MM.1S (cell line): ENCODE measurements around the gene DCP1B.

Experiments used
- DNase-seq: peaks from one replicate; pipeline ENCODE4 v3.0.0-alpha.2; 2015
- H2AFZ ChIP-seq: fragments of 300-600 bp; sonication (generic); 2 replicates; pipeline ENCODE4 v1.6.0; 2016; ENCODE audit warnings: antibody characterized with exemption, low read length
- H3F3A ChIP-seq: fragments of 300-600 bp; sonication (generic); 2 replicates; pipeline ENCODE4 v1.6.1; 2016; ENCODE audit warnings: mild to moderate bottlenecking, antibody characterized with exemption, low read length, moderate library complexity, mixed read lengths; ENCODE audit not compliant: insufficient read depth
- H3K27ac ChIP-seq: fragments of 300-600 bp; sonication (generic); 2 replicates; pipeline ENCODE4 v1.5.1; 2016; ENCODE audit warnings: mild to moderate bottlenecking, low read length
- H3K27me3 ChIP-seq: fragments of 300-600 bp; sonication (generic); replicated peaks from 2 replicates; pipeline ENCODE4 v1.6.0; 2016; ENCODE audit warnings: low read length; ENCODE audit not compliant: insufficient read depth
- H3K36me3 ChIP-seq: fragments of 300-600 bp; sonication (generic); replicated peaks from 2 replicates; pipeline ENCODE4 v1.6.1; 2016; ENCODE audit warnings: mild to moderate bottlenecking, low read length, mixed read lengths; ENCODE audit not compliant: insufficient read depth
- H3K4me1 ChIP-seq: fragments of 300-600 bp; sonication (generic); 2 replicates; pipeline ENCODE4 v1.6.1; 2016; ENCODE audit warnings: low read length, mixed read lengths
- H3K4me2 ChIP-seq: fragments of 300-600 bp; sonication (generic); 2 replicates; pipeline ENCODE4 v1.6.0; 2016; ENCODE audit warnings: low read depth, low read length
- H3K4me3 ChIP-seq: fragments of 300-600 bp; sonication (generic); 2 replicates; pipeline ENCODE4 v1.5.1; 2016; ENCODE audit warnings: low read length, mixed read lengths
- H3K79me2 ChIP-seq: fragments of 300-600 bp; sonication (generic); 2 replicates; pipeline ENCODE4 v1.6.1; 2016; ENCODE audit warnings: mixed run types, low read length, mixed read lengths
- H3K9ac ChIP-seq: fragments of 300-600 bp; sonication (generic); 2 replicates; pipeline ENCODE4 v1.6.1; 2016; ENCODE audit warnings: low read length, mixed read lengths
- H3K9me2 ChIP-seq: fragments of 300-600 bp; sonication (generic); replicated peaks from 2 replicates; pipeline ENCODE4 v1.6.1; 2016; ENCODE audit warnings: mild to moderate bottlenecking, low read length, mixed read lengths; ENCODE audit not compliant: insufficient read depth
- H3K9me3 ChIP-seq: fragments of 300-600 bp; sonication (generic); replicated peaks from 2 replicates; pipeline ENCODE4 v1.6.1; 2016; ENCODE audit warnings: mild to moderate bottlenecking, low read length, mixed read lengths; ENCODE audit not compliant: insufficient read depth
- H4K20me1 ChIP-seq: fragments of 300-600 bp; sonication (generic); 2 replicates; pipeline ENCODE4 v1.6.1; 2016; ENCODE audit warnings: mild to moderate bottlenecking, low read length, moderate library complexity, mixed read lengths; ENCODE audit not compliant: insufficient read depth
- EZH2 ChIP-seq: fragments of 300-600 bp; sonication (generic); optimal IDR thresholded peaks from 2 replicates; pipeline ENCODE3; 2017; ENCODE audit warnings: low read depth, mild to moderate bottlenecking, antibody characterized with exemption, low read length, mixed read lengths
- EZH2phosphoT487 ChIP-seq: fragments of 300-600 bp; sonication (generic); IDR thresholded peaks from 2 replicates; pipeline ENCODE4 v1.6.1; 2018; ENCODE audit warnings: antibody characterized with exemption, low read length
- TF ChIP-seq, protein P1 (sequence below): fragments of 300-600 bp; sonication (generic); IDR thresholded peaks from 2 replicates; pipeline ENCODE4 v1.5.1; 2016; ENCODE audit warnings: antibody characterized with exemption, low read length, mixed read lengths

Gene DCP1B

GRCh38 chr12:2046957-2047356 is 42.7 kb upstream of the DCP1B start:
- no peak overlapping the region for H3K4me3 ChIP-seq
- TF ChIP-seq, protein P1, sequence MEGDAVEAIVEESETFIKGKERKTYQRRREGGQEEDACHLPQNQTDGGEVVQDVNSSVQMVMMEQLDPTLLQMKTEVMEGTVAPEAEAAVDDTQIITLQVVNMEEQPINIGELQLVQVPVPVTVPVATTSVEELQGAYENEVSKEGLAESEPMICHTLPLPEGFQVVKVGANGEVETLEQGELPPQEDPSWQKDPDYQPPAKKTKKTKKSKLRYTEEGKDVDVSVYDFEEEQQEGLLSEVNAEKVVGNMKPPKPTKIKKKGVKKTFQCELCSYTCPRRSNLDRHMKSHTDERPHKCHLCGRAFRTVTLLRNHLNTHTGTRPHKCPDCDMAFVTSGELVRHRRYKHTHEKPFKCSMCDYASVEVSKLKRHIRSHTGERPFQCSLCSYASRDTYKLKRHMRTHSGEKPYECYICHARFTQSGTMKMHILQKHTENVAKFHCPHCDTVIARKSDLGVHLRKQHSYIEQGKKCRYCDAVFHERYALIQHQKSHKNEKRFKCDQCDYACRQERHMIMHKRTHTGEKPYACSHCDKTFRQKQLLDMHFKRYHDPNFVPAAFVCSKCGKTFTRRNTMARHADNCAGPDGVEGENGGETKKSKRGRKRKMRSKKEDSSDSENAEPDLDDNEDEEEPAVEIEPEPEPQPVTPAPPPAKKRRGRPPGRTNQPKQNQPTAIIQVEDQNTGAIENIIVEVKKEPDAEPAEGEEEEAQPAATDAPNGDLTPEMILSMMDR = no peak
- TF ChIP-seq EZH2 = no peak
- TF ChIP-seq EZH2phosphoT487 = no peak
- no peak overlapping the region for H3K9ac ChIP-seq
- no peak overlapping the region for H3K27ac ChIP-seq
- H3K27me3 ChIP-seq = no peaks in the 10 kb centered on the region; the same call in 1 of the 2 replicates
- no peaks in the 10 kb centered on the region for H3K9me2 ChIP-seq
- no peak overlapping the region for H2AFZ ChIP-seq
- no peaks in the 10 kb centered on the region for H4K20me1 ChIP-seq
- peaks cover 17% of the 10 kb centered on the region for H3K4me1 ChIP-seq
- no peaks in the 10 kb centered on the region for H3K36me3 ChIP-seq
- H3K79me2 ChIP-seq = no peaks in the 10 kb centered on the region
- peaks cover 5% of the 10 kb centered on the region for H3F3A ChIP-seq
- no peak overlapping the region for H3K4me2 ChIP-seq
- H3K9me3 ChIP-seq = no peaks in the 10 kb centered on the region
- no peak for DNase-seq

GRCh38 chr12:2044165-2044564 is 39.9 kb upstream of the DCP1B start:
- no peaks in the 10 kb centered on the region for H3K4me1 ChIP-seq
- no peak overlapping the region for H3K9ac ChIP-seq
- H3K9me3 ChIP-seq = no peaks in the 10 kb centered on the region
- no peak for DNase-seq
- no peak overlapping the region for H3K27ac ChIP-seq
- H2AFZ ChIP-seq = no peak overlapping the region
- no peaks in the 10 kb centered on the region for H3F3A ChIP-seq
- no peaks in the 10 kb centered on the region for H3K9me2 ChIP-seq
- TF ChIP-seq EZH2 (no peak), EZH2phosphoT487 (no peak)
- TF ChIP-seq, protein P1 = no peak
- H3K27me3 ChIP-seq = no peaks in the 10 kb centered on the region
- no peaks in the 10 kb centered on the region for H4K20me1 ChIP-seq
- H3K4me2 ChIP-seq = no peak overlapping the region
- no peak overlapping the region for H3K4me3 ChIP-seq
- H3K36me3 ChIP-seq = no peaks in the 10 kb centered on the region
- H3K79me2 ChIP-seq = no peaks in the 10 kb centered on the region

GRCh38 chr12:2043054-2043453 is 38.8 kb upstream of the DCP1B start:
- Histone ChIP-seq H3K79me2 (no peaks in the 10 kb centered on the region), H2AFZ (no peak overlapping the region), H3K27ac (no peak overlapping the region), H3K9me2 (no peaks in the 10 kb centered on the region), H3K9me3 (no peaks in the 10 kb centered on the region), H3K4me2 (no peak overlapping the region), H4K20me1 (no peaks in the 10 kb centered on the region), H3K9ac (no peak overlapping the region), H3F3A (no peaks in the 10 kb centered on the region), H3K36me3 (no peaks in the 10 kb centered on the region), H3K27me3 (no peaks in the 10 kb centered on the region), H3K4me1 (no peaks in the 10 kb centered on the region), H3K4me3 (no peak overlapping the region)
- TF ChIP-seq, protein P1 = no peak
- TF ChIP-seq EZH2phosphoT487 (no peak), EZH2 (no peak)
- no peak for DNase-seq
